GM19099 (cell line): ENCODE results near the gene PAPPA2.

Experiments used
- POLR2A ChIP-seq: IDR thresholded peaks from 3 replicates; pipeline ENCODE4 v1.6.1; 2011; ENCODE audit warnings: low read depth; ENCODE audit not compliant: insufficient read length; ENCODE audit errors: extremely low read depth

Gene PAPPA2

DNA sequence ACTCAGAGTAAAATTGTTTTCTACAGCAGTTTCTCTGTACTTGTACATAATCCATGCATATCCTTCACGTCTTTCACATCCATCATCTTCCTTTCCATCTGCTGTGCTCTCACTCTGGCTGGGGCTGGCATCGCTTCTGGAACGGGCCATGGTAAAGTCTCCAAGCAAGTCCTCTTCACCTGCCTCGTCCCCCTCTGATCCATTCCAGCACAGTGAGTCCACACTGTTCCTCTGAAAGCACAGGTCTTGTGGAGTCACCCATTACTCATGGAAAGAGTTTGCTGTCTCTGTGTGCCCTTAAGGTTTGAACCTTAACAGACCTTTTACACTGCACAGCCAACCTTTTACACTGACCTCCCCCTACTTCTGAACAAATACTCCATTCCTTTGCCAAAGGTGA is 387.9 kb downstream of the PAPPA2 start:
- TF ChIP-seq POLR2A: no peak

DNA sequence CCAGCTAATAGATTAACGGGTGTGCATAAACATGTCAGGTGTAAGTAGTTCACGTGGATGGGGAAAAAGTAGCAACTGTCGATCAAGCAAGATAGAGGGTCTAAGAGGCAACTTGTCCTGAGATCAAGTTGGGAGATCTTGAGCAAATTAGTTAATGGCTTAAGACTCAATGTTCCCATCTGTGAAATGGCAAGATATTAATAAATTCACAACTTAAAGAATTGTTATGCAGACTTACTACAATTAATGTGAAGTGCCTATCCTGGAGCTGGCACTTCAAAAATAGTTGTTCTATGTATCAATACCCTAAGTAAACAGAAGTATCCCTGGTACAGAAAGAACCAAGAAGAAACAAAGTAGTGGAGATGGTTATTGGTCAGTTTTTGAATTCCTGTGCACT is 389.1 kb downstream of the PAPPA2 start:
- TF ChIP-seq POLR2A: no peak

DNA sequence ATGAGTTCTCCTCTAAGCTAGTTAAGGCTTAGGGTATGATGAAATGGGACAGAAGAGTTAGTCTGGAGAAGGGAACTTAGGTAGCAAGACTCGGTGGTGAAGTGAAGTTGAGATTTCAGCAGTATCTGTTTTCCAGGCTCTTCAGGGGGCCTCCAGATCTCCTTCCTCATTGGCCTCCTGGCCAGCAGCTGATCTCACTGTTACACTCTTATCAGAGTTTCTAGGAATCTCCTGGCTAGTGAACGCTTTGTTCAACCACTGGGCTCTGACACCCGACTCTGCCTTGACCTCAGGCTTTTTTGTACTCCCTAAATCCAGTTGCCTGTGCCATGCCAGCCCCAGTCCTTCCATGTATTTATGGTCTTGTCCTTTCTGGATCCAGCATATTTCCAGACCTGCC is 390.5 kb downstream of the PAPPA2 start:
- TF ChIP-seq POLR2A: no peak

- no peak for TF ChIP-seq POLR2A
These were observed 391.1 kb downstream of the PAPPA2 start for GRCh38 chr1:176854121-176854520.

DNA sequence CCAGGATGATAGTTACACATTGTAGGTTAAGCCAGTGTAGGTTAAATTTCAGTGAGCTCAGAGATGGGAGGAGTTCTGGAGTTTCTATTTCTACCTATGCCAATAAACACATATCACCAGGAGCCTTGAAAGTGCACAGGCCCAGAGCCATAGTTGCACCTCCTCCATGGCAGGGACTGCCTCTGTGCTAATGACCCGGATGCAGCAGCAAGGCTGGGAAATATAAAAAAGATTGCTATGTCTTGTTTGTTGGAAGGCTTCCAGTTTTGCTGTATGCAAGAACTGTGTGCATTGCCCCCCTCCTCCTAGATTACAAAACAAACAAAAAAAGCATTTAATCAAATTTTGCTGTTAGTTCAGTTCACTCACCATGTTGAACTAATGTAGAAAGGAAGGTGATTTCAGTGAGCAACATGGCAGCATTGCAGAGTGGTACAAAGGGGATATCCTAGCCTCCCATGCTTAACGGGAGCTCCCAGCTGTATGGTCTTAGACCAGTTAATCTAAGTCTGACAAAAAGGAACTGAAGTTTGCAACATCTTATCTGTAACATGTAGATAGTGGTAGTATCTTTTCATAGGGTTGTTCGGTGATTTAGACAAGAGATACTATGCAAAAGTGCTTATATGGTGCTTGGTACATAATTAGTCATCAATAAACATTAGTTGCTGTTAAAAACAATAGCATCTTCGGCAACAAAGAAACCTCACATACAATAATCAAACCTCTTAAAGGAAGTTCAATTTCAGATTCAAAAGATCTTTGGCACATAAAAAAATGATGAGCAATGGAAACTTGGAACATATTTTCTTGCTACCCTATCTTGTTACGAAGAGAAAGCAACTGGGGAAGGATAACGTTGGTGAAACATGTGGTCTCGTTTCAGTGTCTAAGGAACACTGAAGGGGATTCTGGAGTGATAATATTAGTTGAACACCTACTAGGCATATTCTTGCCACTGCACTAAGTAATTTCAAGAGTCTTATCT is 392.1 kb downstream of the PAPPA2 start:
- no peak for TF ChIP-seq POLR2A

GRCh38 chr1:176857632-176858031 is 394.7 kb downstream of the PAPPA2 start:
- TF ChIP-seq POLR2A: no peak

- no peak for TF ChIP-seq POLR2A
These were observed 395.5 kb downstream of the PAPPA2 start for GRCh38 chr1:176858433-176858916.

- no peak for TF ChIP-seq POLR2A
These were observed 400.6 kb downstream of the PAPPA2 start for GRCh38 chr1:176863613-176864012.

DNA sequence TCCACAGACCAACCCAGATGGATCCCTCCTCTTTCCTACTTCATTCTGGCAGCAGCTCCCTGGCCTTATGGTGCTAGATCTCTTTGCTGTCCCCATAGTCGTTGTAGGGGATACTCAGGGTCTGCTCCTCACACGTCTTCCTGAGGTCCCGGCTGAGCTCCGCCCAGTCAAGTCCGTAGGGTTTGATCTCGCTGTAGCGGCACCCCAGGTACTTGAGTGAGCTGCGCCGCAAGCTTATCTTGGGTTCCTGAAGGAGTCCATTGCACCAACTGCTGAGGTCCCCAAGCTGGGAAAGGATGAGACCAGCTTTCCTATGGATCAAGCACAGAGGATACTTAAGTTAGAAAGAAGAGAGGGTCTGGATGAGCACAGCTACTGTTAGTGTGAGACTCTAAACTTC is 401.2 kb downstream of the PAPPA2 start:
- TF ChIP-seq POLR2A: no peak

GRCh38 chr1:176866011-176866714 is 403.2 kb downstream of the PAPPA2 start:
- TF ChIP-seq POLR2A: no peak

DNA sequence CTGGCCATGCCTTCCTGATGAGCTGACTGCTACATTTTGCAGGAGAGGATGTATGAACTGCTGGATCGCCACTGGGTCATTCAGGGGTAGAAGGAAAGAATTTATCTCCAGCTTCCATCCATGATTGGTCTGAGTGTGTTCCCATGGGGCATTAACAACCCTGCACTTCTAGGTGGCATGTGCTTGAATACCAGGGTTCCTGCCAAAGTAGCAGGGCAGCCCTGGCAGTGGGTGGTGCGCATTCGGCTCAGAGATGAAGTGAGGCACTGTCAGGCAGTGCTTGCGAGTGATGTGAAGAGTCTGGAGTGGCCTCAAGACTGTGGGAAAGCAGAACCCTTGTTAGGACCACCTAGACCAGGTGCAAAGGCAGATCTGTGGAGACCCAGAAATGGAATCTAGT is 406.6 kb downstream of the PAPPA2 start:
- TF ChIP-seq POLR2A: no peak

GRCh38 chr1:176876966-176877515 is 414.1 kb downstream of the PAPPA2 start:
- no peak for TF ChIP-seq POLR2A

DNA sequence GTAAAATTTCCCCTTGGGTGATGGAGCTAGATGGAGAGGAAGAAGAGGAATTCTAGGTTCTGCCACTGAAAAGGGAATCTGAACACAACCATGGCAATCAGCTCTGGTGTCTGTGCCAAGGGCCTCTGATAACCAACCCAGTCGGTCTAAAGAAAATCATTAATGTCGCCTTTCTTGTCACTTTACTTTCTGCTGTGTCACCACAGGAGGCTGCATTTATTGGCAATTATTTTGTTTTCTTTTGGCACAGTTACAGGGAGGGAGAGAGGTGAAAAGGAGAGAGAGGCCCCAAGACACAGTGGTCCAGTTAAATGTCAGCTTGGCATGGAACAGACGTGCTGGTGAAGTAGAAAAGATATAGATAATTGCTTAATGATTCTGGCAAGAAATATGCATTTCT is 414.6 kb downstream of the PAPPA2 start:
- TF ChIP-seq POLR2A: no peak

DNA sequence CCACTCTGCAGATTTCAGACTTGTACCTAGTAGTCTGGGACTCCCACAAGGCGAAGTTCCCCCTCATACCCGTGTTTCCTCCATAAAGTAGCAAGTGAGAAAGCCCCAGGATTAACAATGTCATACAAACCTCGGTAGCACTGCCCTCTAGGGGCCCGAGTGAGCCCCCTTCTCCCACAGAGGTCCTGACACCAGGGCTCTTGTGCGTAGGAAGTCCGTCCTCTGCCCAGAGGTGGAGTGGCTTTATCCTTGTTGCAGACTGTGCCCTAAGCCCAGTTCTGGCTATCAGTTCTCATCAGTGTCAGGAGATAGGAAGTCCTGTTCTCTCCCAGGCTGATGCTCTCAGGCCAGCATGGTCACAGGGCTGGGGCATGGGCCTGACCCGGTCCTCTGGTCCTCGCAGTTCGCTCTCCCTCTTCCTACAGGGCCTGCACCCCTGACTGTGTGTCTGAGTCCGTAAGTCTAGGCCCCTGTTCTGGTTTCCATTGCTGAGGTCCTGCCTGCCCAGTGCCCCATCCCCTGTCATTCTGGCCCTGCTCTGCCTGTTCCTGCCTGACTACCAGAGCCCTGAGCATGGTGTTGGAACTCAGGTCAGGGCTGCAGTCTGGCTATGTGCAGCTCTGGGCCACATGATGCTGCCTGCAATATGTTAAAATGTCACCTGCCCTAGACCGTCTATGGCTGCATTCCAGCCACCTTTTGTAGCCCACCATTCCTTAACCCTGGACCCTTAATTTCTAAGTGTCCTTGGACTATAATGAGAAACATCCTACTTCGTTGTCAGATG is 416.0 kb downstream of the PAPPA2 start:
- no peak for TF ChIP-seq POLR2A
